ENCODE results near the gene PCNA.

Gene PCNA

DNA sequence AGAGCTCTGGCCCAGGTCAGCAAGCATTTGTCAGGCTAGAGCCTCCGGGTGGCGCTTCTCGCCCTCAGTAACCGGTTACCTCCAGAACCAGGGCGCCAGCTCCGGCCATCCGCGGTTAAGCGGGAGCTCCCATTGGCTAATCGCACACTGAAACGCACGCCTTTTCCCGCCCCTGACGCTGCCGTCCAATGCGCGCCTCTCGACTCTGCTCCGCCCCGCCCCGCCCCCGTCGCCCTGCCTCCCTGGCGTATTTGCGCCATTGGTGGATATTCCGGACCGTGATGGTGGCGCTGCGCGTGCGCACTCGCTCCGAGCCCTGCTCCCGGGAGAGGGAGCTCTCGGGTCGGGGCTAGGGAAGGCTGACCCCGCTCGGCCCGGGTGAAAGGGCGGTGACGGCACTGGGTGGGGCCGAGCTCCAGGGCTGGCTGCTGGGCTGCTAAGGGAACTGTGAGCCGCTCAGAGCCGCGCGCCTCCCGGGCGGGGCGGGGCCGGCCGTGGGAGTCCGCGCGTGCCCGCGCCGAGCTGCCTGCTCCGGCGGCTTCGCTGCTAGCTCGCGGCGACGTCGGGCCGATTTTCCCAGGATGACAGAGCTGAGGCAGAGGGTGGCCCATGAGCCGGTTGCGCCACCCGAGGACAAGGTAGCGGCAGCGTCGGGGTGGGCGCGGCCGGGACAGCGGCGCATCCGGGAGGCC, 6.9 kb upstream of the PCNA start, which contains the start of gene CDS2:
Gene CDS2, plus strand, starts transcription at position 497 of the 692 bp plus-strand sequence. Its CDS starts 85 bp downstream, at position 582.
- H3K4me2 ChIP-seq (ENCODE audit: low read length), result peak within 1 kb of the TSS; percentile 83
- peaks cover 25% of the 10 kb centered on the region for H3K79me2 ChIP-seq
- TF ChIP-seq, protein P1, sequence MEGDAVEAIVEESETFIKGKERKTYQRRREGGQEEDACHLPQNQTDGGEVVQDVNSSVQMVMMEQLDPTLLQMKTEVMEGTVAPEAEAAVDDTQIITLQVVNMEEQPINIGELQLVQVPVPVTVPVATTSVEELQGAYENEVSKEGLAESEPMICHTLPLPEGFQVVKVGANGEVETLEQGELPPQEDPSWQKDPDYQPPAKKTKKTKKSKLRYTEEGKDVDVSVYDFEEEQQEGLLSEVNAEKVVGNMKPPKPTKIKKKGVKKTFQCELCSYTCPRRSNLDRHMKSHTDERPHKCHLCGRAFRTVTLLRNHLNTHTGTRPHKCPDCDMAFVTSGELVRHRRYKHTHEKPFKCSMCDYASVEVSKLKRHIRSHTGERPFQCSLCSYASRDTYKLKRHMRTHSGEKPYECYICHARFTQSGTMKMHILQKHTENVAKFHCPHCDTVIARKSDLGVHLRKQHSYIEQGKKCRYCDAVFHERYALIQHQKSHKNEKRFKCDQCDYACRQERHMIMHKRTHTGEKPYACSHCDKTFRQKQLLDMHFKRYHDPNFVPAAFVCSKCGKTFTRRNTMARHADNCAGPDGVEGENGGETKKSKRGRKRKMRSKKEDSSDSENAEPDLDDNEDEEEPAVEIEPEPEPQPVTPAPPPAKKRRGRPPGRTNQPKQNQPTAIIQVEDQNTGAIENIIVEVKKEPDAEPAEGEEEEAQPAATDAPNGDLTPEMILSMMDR (IDR thresholded peaks at IDR 0.05), result peak; percentile 77
- peak within 1 kb of the TSS; percentile 84 for H3K4me3 ChIP-seq (ENCODE audit: low read depth, low read length)
- no peaks in the 10 kb centered on the region for H3K9me3 ChIP-seq (ENCODE audit: control insufficient read depth, low read length)
- H3K27ac ChIP-seq, result peak within 1 kb of the TSS; percentile 80
- H3K4me1 ChIP-seq, result peaks cover 13% of the 10 kb centered on the region
- no peaks in the 10 kb centered on the region for H3K27me3 ChIP-seq (ENCODE audit: control insufficient read depth, insufficient read depth, low read length)
- H3K36me3 ChIP-seq (ENCODE audit: control insufficient read depth, insufficient read depth, low read length), result no peaks in the 10 kb centered on the region
- peak within 1 kb of the TSS; percentile 88 for H2AFZ ChIP-seq
- H3K9ac ChIP-seq, result peak within 1 kb of the TSS; percentile 87

- no peak overlapping the region for H3K9ac ChIP-seq
- H2AFZ ChIP-seq, result no peak overlapping the region
- H3K4me1 ChIP-seq, result peaks cover 14% of the 10 kb centered on the region
- H3K27ac ChIP-seq, result no peak overlapping the region
- no peaks in the 10 kb centered on the region for H3K27me3 ChIP-seq (ENCODE audit: control insufficient read depth, insufficient read depth, low read length)
- TF ChIP-seq, protein P1 (IDR thresholded peaks at IDR 0.05), result no peak
- H3K9me3 ChIP-seq (ENCODE audit: control insufficient read depth, low read length), result no peaks in the 10 kb centered on the region
- H3K4me3 ChIP-seq (ENCODE audit: low read depth, low read length), result no peak overlapping the region
- no peaks in the 10 kb centered on the region for H3K36me3 ChIP-seq (ENCODE audit: control insufficient read depth, insufficient read depth, low read length)
- H3K79me2 ChIP-seq, result peaks cover 9% of the 10 kb centered on the region
- no peak overlapping the region for H3K4me2 ChIP-seq (ENCODE audit: low read length)
Observed at GRCh38 chr20:5122873-5123260, 3.1 kb upstream of the PCNA start.

DNA sequence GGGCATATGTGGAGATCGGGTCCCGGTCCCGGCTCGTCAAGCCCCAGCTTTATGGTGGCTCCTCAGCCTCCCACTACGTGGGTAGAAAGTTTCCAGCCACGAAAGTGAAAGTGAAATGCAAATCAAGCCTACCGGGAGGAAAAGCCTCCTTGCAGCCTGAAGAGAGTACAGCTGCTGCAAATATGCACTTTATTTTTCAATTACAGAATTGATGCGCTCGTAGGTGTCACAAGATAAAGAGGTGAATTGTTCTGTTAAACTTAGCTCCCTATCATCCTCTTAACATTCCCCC, 373 bp upstream of the PCNA start:
- Histone ChIP-seq H3K9ac (no peak overlapping the region), H3K4me3 (ENCODE audit: low read depth, low read length) (peak overlapping the region; percentile 79), H3K27ac (peak overlapping the region; percentile 73), H3K27me3 (ENCODE audit: control insufficient read depth, insufficient read depth, low read length) (no peaks in the 10 kb centered on the region), H3K9me3 (ENCODE audit: control insufficient read depth, low read length) (no peaks in the 10 kb centered on the region), H3K4me1 (peaks cover 7% of the 10 kb centered on the region), H3K36me3 (ENCODE audit: control insufficient read depth, insufficient read depth, low read length) (no peaks in the 10 kb centered on the region), H2AFZ (peak overlapping the region; percentile 76), H3K4me2 (ENCODE audit: low read length) (peak overlapping the region; percentile 80), H3K79me2 (no peaks in the 10 kb centered on the region)
- TF ChIP-seq, protein P1 (IDR thresholded peaks at IDR 0.05), result no peak

GRCh38 chr20:5119143-5119434, 669 bp downstream of the PCNA start:
- H3K27me3 ChIP-seq (ENCODE audit: control insufficient read depth, insufficient read depth, low read length), result no peaks in the 10 kb centered on the region
- no peak overlapping the region for H3K9ac ChIP-seq
- TF ChIP-seq, protein P1 (IDR thresholded peaks at IDR 0.05), result no peak
- no peaks in the 10 kb centered on the region for H3K79me2 ChIP-seq
- no peaks in the 10 kb centered on the region for H3K9me3 ChIP-seq (ENCODE audit: control insufficient read depth, low read length)
- peak overlapping the region; percentile 79 for H3K4me3 ChIP-seq (ENCODE audit: low read depth, low read length)
- H3K27ac ChIP-seq, result peak overlapping the region; percentile 73
- no peaks in the 10 kb centered on the region for H3K36me3 ChIP-seq (ENCODE audit: control insufficient read depth, insufficient read depth, low read length)
- H2AFZ ChIP-seq, result peak overlapping the region; percentile 76
- H3K4me2 ChIP-seq (ENCODE audit: low read length), result peak overlapping the region; percentile 79
- peaks cover 7% of the 10 kb centered on the region for H3K4me1 ChIP-seq

Measured in parathyroid adenoma (tissue), 2 donors.